GM12874 (cell line): Measurements from ENCODE around the gene KCNH6.

Experiments used
- TF ChIP-seq, protein P1 (sequence below): IDR thresholded peaks from 2 replicates; pipeline ENCODE4 v1.5.1; 2011; ENCODE audit warnings: low read depth, mild to moderate bottlenecking, control low read depth, low read length, moderate library complexity; ENCODE audit not compliant: insufficient read depth

KCNH6 gene

DNA sequence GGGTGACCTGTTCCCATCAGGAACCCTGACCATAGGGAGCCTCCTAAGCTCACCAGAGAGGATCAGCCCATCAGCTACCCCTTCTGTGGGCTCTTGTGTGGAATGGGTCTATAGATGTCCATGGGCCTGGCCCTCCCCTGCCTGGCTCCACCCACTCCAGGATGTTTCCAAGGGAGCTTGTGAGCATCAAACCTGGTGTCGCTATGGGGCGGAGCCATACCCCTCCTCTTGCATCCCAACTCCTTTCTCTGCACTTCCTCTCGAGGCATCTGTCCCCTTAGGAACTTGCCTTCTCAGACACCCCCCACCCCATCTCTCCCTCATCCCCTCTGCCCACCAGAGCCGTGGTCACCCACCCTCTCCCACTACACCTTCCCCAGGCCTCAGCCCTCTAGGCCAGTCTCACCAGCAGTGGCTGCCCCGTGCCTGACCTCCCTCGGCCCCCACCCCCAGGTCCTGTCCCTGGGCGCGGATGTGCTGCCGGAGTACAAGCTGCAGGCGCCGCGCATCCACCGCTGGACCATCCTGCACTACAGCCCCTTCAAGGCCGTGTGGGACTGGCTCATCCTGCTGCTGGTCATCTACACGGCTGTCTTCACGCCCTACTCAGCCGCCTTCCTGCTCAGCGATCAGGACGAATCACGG, 10.4 kb downstream of the KCNH6 start:
- TF ChIP-seq, protein P1, sequence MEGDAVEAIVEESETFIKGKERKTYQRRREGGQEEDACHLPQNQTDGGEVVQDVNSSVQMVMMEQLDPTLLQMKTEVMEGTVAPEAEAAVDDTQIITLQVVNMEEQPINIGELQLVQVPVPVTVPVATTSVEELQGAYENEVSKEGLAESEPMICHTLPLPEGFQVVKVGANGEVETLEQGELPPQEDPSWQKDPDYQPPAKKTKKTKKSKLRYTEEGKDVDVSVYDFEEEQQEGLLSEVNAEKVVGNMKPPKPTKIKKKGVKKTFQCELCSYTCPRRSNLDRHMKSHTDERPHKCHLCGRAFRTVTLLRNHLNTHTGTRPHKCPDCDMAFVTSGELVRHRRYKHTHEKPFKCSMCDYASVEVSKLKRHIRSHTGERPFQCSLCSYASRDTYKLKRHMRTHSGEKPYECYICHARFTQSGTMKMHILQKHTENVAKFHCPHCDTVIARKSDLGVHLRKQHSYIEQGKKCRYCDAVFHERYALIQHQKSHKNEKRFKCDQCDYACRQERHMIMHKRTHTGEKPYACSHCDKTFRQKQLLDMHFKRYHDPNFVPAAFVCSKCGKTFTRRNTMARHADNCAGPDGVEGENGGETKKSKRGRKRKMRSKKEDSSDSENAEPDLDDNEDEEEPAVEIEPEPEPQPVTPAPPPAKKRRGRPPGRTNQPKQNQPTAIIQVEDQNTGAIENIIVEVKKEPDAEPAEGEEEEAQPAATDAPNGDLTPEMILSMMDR, result no peak

DNA sequence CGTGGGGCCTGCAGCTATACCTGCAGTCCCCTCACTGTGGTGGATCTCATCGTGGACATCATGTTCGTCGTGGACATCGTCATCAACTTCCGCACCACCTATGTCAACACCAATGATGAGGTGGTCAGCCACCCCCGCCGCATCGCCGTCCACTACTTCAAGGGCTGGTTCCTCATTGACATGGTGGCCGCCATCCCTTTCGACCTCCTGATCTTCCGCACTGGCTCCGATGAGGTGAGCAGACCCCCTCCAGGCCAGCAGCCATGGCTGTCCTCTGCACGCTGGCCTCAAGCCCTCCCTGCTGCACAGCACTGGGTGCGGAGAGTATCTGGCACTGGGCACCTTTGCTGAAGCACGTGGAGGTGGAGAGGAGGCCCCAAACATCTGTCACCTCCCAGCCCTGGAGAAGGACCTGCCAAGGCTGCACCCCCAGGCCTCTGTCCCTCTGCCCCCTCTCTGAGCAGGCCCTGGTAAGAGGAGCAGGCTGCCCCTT, 11.0 kb downstream of the KCNH6 start:
- TF ChIP-seq, protein P1, result no peak

DNA sequence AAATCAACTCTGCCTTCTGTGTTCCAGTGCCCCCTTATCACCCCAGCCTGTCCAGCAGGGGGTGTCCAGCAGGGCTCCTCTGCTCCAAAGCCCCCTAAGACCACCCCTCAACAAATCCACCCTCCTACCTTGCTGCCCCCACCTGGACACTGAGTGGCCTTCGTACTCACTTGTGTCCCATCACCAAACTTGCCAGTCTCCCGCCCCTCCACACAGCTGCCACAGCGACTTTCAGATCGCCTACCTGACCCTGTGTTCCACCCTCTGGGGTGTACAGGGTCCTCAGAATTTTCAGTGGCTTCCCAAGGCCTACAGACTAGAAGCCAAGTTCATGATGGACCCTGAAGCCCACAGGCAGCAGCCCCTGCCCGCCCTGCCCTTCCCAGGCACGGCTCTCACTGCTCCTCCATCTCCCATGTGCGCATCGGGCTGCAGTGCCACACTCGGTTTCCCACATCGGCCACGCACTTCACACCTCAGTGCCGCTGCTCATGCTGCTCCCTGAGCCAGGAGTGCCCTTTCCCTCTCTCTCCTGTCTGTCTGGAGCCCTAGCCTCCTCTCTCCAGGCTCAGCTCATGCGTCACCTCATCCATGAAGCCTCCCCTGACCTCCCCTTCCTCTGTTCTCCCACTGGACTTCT, 11.8 kb downstream of the KCNH6 start:
- TF ChIP-seq, protein P1, result no peak

DNA sequence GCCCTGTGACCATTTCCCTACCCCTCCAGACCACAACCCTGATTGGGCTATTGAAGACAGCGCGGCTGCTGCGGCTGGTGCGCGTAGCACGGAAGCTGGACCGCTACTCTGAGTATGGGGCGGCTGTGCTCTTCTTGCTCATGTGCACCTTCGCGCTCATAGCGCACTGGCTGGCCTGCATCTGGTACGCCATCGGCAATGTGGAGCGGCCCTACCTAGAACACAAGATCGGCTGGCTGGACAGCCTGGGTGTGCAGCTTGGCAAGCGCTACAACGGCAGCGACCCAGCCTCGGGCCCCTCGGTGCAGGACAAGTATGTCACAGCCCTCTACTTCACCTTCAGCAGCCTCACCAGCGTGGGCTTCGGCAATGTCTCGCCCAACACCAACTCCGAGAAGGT, 12.5 kb downstream of the KCNH6 start:
- TF ChIP-seq, protein P1, result no peak

DNA sequence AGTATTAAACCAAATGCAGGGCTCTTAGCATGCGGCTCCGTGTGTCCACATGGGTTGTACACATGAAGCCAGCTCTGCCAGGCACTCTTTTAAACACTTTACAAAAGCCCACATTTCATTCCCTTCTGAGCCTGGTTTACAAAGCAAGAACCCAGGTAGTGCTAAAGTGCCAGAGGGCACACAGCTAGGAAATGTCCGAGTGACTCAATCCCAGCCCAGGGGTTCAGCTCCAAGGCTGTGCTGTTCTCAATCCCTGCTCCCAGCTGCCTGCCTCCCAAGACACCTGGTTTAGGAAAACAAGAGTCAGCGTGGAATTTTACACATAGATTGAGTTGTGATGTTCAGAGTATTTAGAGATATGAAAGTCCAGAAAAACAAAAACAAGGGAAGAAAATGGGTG, 13.8 kb downstream of the KCNH6 start:
- TF ChIP-seq, protein P1, result no peak

DNA sequence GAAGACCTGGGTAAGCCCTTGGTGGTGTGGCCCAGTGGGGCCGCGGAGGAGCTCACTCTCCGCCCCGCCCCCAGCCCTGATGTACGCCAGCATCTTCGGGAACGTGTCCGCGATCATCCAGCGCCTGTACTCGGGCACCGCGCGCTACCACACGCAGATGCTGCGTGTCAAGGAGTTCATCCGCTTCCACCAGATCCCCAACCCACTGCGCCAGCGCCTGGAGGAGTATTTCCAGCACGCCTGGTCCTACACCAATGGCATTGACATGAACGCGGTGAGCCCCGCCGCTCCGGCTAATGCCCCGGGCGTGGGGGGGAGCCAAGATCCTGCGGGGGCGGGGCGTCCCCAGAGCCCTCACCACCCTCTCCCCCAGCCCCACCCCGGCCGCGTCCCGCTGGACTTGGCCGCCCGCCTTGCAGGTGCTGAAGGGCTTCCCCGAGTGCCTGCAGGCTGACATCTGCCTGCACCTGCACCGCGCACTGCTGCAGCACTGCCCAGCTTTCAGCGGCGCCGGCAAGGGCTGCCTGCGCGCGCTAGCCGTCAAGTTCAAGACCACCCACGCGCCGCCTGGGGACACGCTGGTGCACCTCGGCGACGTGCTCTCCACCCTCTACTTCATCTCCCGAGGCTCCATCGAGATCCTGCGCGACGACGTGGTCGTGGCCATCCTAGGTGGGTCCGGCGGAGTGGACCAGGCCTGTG, 15.0 kb downstream of the KCNH6 start:
- TF ChIP-seq, protein P1, result no peak

DNA sequence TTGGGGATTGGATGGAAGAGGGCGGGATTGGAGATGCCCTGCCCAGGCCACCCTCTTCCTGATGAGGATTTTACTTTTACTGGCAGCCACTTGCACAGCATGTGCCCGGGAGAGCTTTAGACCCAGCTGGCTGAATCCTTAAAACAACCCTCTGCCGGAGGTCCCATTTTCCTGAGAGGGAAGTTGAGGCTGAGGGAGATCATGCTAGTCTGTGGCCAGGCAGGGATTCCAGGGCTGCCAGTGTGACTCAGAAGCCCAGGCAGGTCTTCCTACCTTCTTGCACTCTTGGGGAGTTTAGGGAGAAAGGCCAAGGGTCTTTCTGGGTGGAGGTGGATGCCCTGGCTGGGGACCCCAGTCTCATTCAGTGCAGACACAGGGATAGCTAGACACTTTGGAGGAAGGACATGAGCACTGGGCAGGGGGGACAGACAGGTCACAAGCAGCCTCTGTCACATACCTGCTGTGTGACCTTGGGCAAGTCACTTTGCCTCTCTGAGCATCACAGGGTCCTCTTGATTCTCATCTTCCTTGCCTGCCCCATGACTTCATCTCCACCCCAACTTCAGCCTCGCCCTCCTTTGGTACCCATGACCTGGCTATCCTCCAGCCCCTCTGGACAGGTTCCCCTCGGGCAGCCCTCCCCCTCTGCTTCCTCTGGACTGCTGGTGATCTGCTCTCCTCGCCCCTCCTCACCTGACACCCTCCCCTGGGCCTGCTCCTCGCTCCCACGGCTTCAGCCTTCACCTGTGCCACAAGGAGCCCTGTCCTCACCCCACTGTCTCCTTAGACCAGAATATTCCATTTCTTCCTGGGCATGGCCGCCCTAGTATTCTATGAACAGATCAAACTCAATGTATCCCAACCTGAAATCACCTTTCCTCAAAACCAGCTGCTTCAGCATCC, 15.8 kb downstream of the KCNH6 start:
- TF ChIP-seq, protein P1, result no peak
